Stimulated activated CD8-positive, alpha-beta memory T cell treated with anti-CD3 and anti-CD28 coated beads, Interleukin-15, amount 100 ng/mL, for 4 hours (primary cell): ENCODE results near the gene CRNN.

ENCODE experiments used
- DNase-seq, 2 donors: peaks; one replicate each; pipeline ENCODE4 v3.0.0-alpha.2; 2020; ENCODE audit warnings: low read depth in 2 of 2

CRNN gene

GRCh38 chr1:152419917-152420316 is 5.9 kb upstream of the CRNN start:
- DNase-seq, result no peak

DNA sequence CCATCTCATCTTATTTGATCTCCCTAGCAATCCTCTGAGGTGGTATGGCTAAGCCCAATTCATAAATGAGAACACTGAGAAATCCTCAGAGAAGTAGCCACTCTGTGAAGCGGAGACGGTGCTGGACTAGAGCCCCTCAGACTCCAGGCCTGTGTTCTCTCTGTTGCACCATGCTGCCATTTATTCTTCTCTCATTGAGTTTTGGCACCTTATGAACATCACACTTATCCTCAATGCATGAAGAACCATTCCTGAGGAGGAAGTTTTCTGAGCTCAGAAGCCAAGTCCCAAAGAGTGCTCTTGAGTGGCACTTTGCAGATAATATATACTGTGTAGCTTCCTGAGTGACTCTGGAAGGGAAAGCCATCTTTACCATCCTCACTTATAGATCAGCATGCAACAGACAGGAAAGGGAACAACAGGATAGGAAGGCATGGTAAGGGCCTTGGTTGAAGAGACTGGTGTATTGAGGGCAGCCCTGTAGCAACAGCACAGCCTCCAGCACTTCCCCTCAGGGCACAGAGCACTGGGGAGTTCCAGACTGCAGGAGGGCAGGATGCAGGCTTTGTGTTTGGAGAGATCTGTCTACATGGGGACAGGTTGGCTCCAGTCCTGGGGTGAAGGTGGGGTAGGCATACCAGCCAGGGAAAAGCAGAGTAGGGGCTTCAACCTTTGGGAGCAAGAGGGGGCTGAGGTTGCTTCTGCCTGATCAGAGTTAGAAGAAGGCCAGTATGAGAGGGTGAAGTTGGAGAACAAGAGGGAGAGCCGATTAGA is 1.6 kb upstream of the CRNN start:
- no peak for DNase-seq

DNA sequence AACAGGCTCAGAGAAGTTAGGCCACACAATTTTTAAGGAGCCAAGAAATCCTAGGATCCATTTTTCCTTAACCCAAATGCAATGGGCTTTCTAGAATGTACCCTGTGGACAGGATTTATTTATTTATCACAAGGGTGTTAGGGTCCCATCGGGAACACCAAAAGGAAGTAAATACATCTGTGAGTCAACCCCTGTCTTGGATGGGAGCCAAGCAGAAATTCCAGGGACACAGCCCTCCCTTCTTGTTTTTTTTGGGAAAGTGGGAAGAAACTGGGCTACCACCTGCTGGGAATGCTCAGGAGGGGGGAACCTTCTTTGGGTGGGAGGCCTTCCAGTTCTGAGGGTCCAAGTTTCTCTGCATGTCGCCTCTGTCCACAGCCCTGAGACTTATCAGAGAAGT is 1.3 kb downstream of the CRNN start:
- DNase-seq, result no peak

DNA sequence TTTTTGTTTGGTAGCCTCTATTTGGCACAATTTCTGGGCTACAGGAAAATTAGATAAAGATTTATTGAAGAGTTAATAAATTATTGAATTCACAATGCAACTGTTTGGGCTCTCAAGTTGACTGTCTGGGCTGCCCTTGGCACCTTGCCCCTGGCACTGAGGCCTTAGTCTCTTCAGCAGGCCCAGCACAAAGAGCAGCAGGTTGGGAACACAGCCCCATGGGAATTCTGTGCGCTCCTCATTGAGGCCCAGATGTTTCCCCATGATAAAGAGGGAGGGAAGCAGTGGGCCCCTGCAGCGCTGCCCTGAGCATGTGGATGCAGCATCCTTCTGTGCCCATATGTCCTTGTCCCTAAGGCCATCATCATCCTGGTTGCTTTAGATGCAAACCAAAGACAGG is 2.9 kb downstream of the CRNN start:
- no peak for DNase-seq

DNA sequence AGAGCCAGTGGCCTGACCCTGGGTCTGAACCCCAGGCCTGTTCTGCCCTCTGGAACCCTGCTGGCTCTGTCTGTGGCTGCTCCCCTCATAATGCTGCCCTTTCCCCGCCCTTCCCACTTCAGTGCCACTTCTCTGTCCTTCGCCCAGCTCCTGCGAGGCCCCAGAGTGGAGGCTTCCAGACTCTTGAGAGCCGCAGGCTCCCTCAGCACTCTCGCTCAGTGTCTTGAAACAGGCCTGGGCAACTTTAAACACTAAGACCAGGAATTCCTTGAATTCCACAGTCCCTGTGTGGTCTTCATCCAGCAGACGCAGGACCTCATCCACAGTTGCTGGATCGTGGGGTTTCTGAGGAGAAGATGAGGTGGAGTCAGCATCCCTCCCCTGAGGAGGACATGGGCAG is 3.5 kb downstream of the CRNN start:
- no peak for DNase-seq

DNA sequence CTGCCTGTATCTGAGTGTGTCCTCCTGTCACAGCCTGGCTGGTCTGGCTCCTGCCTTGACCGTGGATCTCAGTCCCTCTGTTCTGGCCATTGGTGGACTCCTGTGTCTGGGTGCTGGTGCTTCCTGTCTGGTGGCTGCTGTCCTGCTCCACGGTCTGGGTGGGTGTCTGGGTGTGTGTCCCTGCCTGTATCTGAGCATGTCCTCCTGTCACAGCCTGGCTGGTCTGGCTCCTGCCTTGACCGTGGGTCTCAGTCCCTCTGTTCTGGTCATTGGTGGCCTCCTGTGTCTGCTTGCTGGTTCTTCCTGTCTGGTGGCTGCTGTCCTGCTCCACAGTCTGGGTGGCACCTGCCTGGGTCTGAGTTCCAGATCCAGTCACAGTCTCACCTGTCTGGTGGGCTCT is 4.0 kb downstream of the CRNN start:
- no peak for DNase-seq

- no peak for DNase-seq
These were observed 5.4 kb downstream of the CRNN start for GRCh38 chr1:152408664-152409063.

- DNase-seq, result no peak
These were observed 15.0 kb downstream of the CRNN start for GRCh38 chr1:152398812-152399698.

- DNase-seq, result no peak
These were observed 16.6 kb downstream of the CRNN start for GRCh38 chr1:152397474-152397873.

GRCh38 chr1:152394151-152394550 is 19.9 kb downstream of the CRNN start:
- DNase-seq, result no peak

GRCh38 chr1:152392909-152393308 is 21.2 kb downstream of the CRNN start:
- DNase-seq, result no peak

DNA sequence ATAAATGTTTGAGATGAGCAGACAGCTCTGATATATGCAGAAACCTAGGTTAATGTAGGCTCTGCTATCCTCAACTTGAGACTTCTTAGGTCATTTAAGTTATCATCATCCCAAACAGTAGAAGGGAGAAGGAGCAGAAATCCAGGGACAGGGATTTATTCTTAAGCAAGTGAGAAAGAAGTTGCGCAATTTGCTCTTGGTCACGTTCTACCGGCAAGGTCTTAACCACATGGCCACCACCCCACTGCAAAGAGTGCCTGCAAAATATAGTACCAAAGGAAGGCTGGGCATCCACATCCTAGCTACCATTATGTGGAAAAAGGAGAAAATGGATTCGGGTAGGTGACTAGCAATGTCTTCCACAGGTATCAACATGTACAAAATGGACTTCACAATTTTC is 25.2 kb downstream of the CRNN start:
- no peak for DNase-seq

GRCh38 chr1:152386940-152387339 is 27.1 kb downstream of the CRNN start:
- DNase-seq, result no peak

GRCh38 chr1:152380932-152381331 is 33.1 kb downstream of the CRNN start:
- no peak for DNase-seq

DNA sequence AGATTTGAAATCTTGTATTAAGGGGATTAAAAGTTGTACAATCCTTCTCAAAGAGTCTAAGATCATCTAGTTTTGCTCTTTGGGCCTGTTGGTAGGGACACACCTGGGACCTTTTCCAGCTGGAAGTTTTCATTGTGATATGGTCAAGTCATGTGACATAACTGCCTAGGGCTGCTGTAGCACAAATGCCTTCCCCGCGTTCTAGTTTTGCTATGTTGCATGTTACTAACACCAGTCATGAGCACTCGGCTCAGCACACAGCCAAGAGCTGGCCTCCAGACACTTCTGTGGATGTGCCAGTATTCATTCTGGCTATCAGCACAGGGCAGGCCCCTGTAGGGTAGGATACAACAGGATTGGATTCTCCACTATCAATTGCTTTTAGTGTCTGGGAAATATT is 39.6 kb downstream of the CRNN start:
- no peak for DNase-seq

DNA sequence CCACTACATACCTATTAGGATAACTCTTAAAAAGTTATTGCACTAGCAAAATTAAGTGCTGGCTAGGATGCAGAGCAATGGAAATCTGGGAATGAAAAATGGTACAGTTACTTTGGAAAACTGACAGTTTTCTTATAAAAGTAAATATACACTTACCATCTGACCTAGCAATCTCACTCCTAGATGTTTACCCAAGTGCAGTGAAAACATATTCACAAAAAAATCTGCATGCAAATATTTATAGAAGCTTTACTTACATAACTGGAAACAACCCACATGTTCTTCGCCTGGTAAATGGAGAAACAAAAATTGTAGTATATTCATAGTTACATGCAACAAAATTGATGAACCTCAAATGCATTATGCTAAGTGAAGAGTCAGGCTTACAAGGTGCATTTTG is 41.4 kb downstream of the CRNN start:
- no peak for DNase-seq

- DNase-seq, result no peak
These were observed 46.6 kb downstream of the CRNN start for GRCh38 chr1:152367436-152367835.

GRCh38 chr1:152359906-152360305 is 54.2 kb downstream of the CRNN start, which contains the start of gene FLG2:
Gene FLG2 (minus strand): TSS chr1:152360006. CDS start chr1:152358884, 1,122 bp downstream.
- DNase-seq, result no peak
